HL-60 (cell line): Measurements from ENCODE around the gene NAALADL2.

Source experiments
- DNase-seq, 2 experiments: peaks; one replicate each; pipeline ENCODE4 v3.0.0-alpha.2; 2010 to 2020; ENCODE audit warnings: low read depth in 1 of 2, low spot score in 1 of 2
- H3K27ac ChIP-seq: fragments of 250-450 bp; sonication (Bioruptor Pico); replicated peaks from 2 replicates; pipeline ENCODE4 v1.5.1; 2020; ENCODE audit warnings: mild to moderate bottlenecking, moderate library complexity
- H3K27me3 ChIP-seq: fragments of 250-450 bp; sonication (Bioruptor Pico); 2 replicates; pipeline ENCODE4 v1.5.1; 2021; ENCODE audit warnings: mild to moderate bottlenecking, moderate library complexity; ENCODE audit not compliant: insufficient read depth, poor library complexity, severe bottlenecking
- H3K4me3 ChIP-seq: replicated peaks from 2 replicates; pipeline ENCODE4 v1.5.1; 2011; ENCODE audit warnings: mild to moderate bottlenecking, control low read depth, low read length; ENCODE audit not compliant: insufficient read depth
- GABPA ChIP-seq: IDR thresholded peaks from 2 replicates; pipeline ENCODE4 v1.6.1; 2012; ENCODE audit warnings: low read depth
- POLR2AphosphoS5 ChIP-seq: IDR thresholded peaks from 2 replicates; pipeline ENCODE4 v1.6.1; 2012; ENCODE audit warnings: low read depth
- SPI1 ChIP-seq: IDR thresholded peaks from 2 replicates; pipeline ENCODE4 v1.6.1; 2012; ENCODE audit warnings: low read depth, mild to moderate bottlenecking, borderline replicate concordance
- TF ChIP-seq, protein P1 (sequence below): IDR thresholded peaks from one replicate; pipeline ENCODE4 v1.5.1; 2011; ENCODE audit warnings: low read length, control low read depth, inconsistent platforms; ENCODE audit not compliant: insufficient read depth
- TF ChIP-seq, protein P2 (sequence below): IDR thresholded peaks from 2 replicates; pipeline ENCODE4 v1.6.1; 2012; ENCODE audit warnings: low read depth; ENCODE audit not compliant: insufficient replicate concordance

Gene NAALADL2

DNA sequence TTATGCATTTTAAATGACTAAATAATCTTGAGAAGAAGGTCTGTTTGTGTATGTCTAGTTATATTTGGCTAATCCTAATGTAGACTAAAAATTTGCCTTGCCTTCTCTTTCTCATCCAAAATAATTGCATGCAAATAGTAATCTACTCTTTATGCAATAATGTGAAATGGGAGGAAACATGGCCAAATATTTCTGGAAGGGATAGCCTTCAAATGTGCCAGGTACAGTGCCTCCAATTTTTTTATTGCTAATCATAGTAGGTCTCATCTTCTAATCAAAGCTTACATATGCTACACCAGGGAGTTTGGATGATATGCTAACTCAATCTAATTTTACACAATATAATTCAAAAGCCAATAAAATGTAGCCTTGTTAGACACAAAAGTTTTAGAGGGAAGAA is 911.3 kb downstream of the NAALADL2 start:
- Histone ChIP-seq H3K4me3 (no peak overlapping the region), H3K27me3 (no peaks in the 10 kb centered on the region), H3K27ac (no peak overlapping the region)
- DNase-seq, result no peak
- TF ChIP-seq POLR2AphosphoS5, result no peak
- TF ChIP-seq SPI1, result no peak
- no peak for TF ChIP-seq GABPA
- TF ChIP-seq, protein P1, sequence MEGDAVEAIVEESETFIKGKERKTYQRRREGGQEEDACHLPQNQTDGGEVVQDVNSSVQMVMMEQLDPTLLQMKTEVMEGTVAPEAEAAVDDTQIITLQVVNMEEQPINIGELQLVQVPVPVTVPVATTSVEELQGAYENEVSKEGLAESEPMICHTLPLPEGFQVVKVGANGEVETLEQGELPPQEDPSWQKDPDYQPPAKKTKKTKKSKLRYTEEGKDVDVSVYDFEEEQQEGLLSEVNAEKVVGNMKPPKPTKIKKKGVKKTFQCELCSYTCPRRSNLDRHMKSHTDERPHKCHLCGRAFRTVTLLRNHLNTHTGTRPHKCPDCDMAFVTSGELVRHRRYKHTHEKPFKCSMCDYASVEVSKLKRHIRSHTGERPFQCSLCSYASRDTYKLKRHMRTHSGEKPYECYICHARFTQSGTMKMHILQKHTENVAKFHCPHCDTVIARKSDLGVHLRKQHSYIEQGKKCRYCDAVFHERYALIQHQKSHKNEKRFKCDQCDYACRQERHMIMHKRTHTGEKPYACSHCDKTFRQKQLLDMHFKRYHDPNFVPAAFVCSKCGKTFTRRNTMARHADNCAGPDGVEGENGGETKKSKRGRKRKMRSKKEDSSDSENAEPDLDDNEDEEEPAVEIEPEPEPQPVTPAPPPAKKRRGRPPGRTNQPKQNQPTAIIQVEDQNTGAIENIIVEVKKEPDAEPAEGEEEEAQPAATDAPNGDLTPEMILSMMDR, result no peak
- TF ChIP-seq, protein P2, sequence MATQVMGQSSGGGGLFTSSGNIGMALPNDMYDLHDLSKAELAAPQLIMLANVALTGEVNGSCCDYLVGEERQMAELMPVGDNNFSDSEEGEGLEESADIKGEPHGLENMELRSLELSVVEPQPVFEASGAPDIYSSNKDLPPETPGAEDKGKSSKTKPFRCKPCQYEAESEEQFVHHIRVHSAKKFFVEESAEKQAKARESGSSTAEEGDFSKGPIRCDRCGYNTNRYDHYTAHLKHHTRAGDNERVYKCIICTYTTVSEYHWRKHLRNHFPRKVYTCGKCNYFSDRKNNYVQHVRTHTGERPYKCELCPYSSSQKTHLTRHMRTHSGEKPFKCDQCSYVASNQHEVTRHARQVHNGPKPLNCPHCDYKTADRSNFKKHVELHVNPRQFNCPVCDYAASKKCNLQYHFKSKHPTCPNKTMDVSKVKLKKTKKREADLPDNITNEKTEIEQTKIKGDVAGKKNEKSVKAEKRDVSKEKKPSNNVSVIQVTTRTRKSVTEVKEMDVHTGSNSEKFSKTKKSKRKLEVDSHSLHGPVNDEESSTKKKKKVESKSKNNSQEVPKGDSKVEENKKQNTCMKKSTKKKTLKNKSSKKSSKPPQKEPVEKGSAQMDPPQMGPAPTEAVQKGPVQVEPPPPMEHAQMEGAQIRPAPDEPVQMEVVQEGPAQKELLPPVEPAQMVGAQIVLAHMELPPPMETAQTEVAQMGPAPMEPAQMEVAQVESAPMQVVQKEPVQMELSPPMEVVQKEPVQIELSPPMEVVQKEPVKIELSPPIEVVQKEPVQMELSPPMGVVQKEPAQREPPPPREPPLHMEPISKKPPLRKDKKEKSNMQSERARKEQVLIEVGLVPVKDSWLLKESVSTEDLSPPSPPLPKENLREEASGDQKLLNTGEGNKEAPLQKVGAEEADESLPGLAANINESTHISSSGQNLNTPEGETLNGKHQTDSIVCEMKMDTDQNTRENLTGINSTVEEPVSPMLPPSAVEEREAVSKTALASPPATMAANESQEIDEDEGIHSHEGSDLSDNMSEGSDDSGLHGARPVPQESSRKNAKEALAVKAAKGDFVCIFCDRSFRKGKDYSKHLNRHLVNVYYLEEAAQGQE, result no peak

DNA sequence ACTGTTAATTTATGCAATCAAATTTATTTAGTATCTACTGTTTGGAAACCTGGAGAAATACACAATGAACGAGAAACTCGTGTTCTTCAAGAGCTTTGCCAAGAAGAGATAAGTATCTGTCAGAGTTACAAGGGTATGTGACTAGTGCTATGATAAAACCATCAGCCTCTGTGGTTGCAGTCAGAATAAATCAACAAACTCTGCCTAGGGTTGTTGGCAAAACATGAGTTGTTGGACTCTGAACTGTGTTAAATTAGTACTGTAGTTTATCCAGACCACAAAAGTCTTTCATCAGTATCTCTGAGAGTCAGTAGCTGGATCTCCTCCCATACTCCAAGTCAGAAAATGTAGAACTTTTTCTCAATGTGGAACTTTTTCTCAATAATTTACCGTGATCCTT is 918.4 kb downstream of the NAALADL2 start:
- Histone ChIP-seq H3K27ac (no peak overlapping the region), H3K27me3 (no peaks in the 10 kb centered on the region), H3K4me3 (no peak overlapping the region)
- no peak for DNase-seq
- TF ChIP-seq, protein P2, result no peak
- TF ChIP-seq GABPA (no peak), POLR2AphosphoS5 (no peak), SPI1 (no peak)
- TF ChIP-seq, protein P1, result no peak

DNA sequence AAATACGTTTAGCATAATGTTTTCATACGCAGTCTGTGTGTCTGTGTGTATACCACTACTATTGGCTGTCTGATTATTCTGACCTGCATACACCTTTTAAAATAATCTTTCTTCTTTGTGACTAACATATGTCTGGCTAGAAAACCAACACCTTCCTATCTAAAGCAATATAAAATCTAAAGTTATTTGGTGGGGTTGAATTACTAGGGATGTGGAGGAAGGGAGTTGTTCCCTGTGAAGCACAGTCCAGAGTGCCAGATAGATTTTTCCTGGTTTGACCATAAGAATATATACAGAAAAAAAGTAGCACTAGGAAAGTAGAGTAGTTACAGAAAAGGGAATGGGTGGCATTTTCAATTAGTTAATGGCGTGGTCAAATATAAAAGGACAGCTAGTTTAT is 918.8 kb downstream of the NAALADL2 start:
- DNase-seq, result no peak
- TF ChIP-seq, protein P2, result no peak
- TF ChIP-seq GABPA (no peak), SPI1 (no peak), POLR2AphosphoS5 (no peak)
- TF ChIP-seq, protein P1, result no peak
- no peak overlapping the region for H3K27ac ChIP-seq
- H3K4me3 ChIP-seq, result no peak overlapping the region
- H3K27me3 ChIP-seq, result no peaks in the 10 kb centered on the region
